ENCODE results near the gene ZNF692. TPM values are rescaled to one million over a fixed set of nuclear protein-coding genes. Genes with fewer than 3 reads are reported as not detected.
A peak's percentile ranks its signal among the peaks of the same experiment; 100 is the strongest.

The ZNF692 gene
- total and polyA plus RNA-seq, 4 donors = 26.1 to 58.5 (median 36.3) TPM

DNA sequence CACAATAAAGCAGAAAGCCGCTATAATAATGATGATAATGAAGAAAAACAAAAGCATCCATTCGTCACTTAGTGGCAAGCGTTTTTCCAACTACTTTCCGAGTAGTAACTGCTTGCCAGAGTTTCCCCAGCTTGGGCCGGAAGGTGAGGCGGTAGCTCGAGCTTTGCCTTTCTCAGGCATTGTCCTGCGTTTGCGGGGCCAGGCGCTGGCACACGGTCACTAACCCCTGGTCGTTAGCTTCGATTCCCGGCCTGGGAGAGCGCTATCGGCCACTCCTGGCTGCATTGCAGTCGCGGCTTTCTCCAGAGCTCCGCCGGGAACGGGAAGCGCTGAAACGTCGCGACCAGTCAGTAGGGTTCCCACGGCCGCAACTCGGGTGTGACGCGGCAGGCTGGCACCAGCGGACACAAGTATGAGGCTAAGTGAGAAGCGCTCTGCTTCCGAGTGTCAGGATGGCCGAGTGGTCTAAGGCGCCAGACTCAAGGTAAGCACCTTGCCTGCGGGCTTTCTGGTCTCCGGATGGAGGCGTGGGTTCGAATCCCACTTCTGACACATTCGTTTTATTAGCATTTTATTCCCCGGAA is 14.6 kb upstream of the ZNF692 start:
- peak overlapping the region; percentile 93 to 98 for H3K27ac ChIP-seq (ENCODE audit: low read depth in 1 of 2, low read length in 1 of 2)
- TF ChIP-seq, protein P1, sequence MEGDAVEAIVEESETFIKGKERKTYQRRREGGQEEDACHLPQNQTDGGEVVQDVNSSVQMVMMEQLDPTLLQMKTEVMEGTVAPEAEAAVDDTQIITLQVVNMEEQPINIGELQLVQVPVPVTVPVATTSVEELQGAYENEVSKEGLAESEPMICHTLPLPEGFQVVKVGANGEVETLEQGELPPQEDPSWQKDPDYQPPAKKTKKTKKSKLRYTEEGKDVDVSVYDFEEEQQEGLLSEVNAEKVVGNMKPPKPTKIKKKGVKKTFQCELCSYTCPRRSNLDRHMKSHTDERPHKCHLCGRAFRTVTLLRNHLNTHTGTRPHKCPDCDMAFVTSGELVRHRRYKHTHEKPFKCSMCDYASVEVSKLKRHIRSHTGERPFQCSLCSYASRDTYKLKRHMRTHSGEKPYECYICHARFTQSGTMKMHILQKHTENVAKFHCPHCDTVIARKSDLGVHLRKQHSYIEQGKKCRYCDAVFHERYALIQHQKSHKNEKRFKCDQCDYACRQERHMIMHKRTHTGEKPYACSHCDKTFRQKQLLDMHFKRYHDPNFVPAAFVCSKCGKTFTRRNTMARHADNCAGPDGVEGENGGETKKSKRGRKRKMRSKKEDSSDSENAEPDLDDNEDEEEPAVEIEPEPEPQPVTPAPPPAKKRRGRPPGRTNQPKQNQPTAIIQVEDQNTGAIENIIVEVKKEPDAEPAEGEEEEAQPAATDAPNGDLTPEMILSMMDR (IDR thresholded peaks at IDR 0.05; ENCODE audit: control extremely low read depth, extremely low read depth) = no peak
- ATAC-seq (ENCODE audit: insufficient read depth, low FRiP score) = peak; percentile 88

DNA sequence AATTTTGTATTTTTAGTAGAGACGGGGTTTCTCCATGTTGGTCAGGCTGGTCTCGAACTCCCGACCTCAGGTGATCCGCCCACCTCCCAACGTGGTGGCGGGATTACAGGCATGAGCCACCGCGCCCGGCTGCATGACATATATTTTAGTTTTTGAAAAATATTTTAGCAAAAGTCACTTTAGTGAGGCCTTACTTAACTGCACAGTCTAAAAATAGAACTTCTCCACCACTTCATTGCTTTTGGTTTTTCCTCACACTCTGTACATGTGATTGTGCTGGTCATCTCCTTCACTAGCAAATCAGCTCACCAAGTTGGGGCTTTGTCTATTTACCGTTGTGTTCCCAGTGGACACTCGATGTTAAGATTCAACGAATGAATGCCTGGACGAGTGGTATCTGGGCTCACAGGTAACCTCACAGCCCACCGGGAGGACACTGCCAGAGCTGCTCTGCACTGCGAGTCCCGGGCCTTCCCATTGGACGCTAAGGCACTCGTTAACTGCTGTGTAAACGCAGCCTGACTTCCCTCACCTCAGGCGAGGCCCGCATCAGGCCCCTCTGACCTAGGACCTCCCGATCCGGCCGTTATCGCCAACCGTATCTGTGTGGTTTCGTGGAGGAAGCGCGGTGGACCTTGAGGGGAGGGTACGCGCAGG is 14.0 kb upstream of the ZNF692 start:
- TF ChIP-seq, protein P1 (IDR thresholded peaks at IDR 0.05; ENCODE audit: control extremely low read depth, extremely low read depth) = no peak
- peak overlapping the region; percentile 73 for H3K4me3 ChIP-seq
- ATAC-seq (ENCODE audit: insufficient read depth, low FRiP score) (peak; percentile 70), DNase-seq (peak; percentile 79 to 86 (median 80))
- 1 to 4% methylated on average over 30 to 31 of the region's 31 CpGs for WGBS, 2 donors
- H3K9me3 ChIP-seq (ENCODE audit: control insufficient read depth in 4 of 4, insufficient read depth in 3 of 4, low read length in 3 of 4) = no peaks in the 10 kb centered on the region
- H3K36me3 ChIP-seq (ENCODE audit: control insufficient read depth in 4 of 4, insufficient read depth in 4 of 4, low read length in 4 of 4) = no peaks in the 10 kb centered on the region
- peak overlapping the region; percentile 93 to 98 for H3K27ac ChIP-seq (ENCODE audit: low read depth in 1 of 2, low read length in 1 of 2)
- peaks cover 0 to 3% (median 0%) of the 10 kb centered on the region in 5 donors for H3K4me1 ChIP-seq (ENCODE audit: control insufficient read depth in 5 of 5, insufficient read depth in 5 of 5, low read length in 5 of 5)
- H3K9ac ChIP-seq (ENCODE audit: insufficient read depth in 1 of 2, low read length in 2 of 2) = peak overlapping the region; percentile 75 to 100
- H3K27me3 ChIP-seq (ENCODE audit: control insufficient read depth in 3 of 3, insufficient read depth in 3 of 3, low read length in 2 of 3) = no peaks in the 10 kb centered on the region

More for the DNA sequence above, 14.6 kb upstream of the ZNF692 start:
- H3K9ac ChIP-seq (ENCODE audit: insufficient read depth in 1 of 2, low read length in 2 of 2) = peak overlapping the region; percentile 75 to 100
- no peaks in the 10 kb centered on the region for H3K36me3 ChIP-seq (ENCODE audit: control insufficient read depth in 4 of 4, insufficient read depth in 4 of 4, low read length in 4 of 4)
- no peaks in the 10 kb centered on the region for H3K9me3 ChIP-seq (ENCODE audit: control insufficient read depth in 4 of 4, insufficient read depth in 3 of 4, low read length in 3 of 4)
- 0% methylated on average over 40 to 41 of the region's 41 CpGs for WGBS, 2 donors
- peak; percentile 98 for DNase-seq
- H3K4me3 ChIP-seq = peak overlapping the region; percentile 73
- H3K27me3 ChIP-seq (ENCODE audit: control insufficient read depth in 3 of 3, insufficient read depth in 3 of 3, low read length in 2 of 3) = no peaks in the 10 kb centered on the region
- H3K4me1 ChIP-seq (ENCODE audit: control insufficient read depth in 5 of 5, insufficient read depth in 5 of 5, low read length in 5 of 5) = peaks cover 0 to 3% (median 0%) of the 10 kb centered on the region in 5 donors

DNA sequence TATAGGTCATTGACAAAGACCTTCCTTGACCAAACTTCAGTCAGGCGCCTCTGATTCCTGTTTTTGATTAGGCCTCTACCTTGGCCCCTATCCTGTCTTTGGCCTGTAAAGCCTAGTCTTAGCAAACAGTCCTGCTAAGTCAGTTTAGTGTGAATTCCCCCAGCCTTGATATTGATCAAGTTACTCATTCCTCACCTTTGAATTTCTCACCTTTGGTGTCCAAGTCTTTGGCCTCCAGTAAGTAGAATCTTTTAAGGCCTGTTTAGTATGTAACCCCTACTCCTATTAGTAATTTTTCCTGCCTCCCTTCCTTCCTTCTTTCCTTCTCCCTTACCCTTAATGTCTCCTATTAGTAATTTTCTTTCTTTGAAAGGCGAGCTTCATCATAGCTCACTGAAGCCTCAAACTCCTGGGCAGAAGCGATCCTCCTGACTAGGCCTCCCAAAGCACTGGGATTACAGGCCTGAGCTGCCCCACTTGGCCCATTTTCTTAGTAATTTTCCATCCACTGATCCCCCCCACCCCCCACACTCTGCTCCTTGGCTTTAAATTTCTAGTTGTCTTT is 13.0 kb upstream of the ZNF692 start:
- WGBS, 2 donors = 97 to 98% methylated on average over 3 of the region's 3 CpGs
- ATAC-seq (ENCODE audit: insufficient read depth, low FRiP score) (no peak), DNase-seq (peak in 2 of 3 donors; percentile 16 to 18)
- no peaks in the 10 kb centered on the region for H3K27me3 ChIP-seq (ENCODE audit: control insufficient read depth in 3 of 3, insufficient read depth in 3 of 3, low read length in 2 of 3)
- no peak overlapping the region for H3K4me3 ChIP-seq
- H3K4me1 ChIP-seq (ENCODE audit: control insufficient read depth in 5 of 5, insufficient read depth in 5 of 5, low read length in 5 of 5) = peaks cover 0 to 3% (median 0%) of the 10 kb centered on the region in 5 donors
- no peaks in the 10 kb centered on the region for H3K9me3 ChIP-seq (ENCODE audit: control insufficient read depth in 4 of 4, insufficient read depth in 3 of 4, low read length in 3 of 4)
- peak overlapping the region in 1 of 2 donors; percentile 56 for H3K27ac ChIP-seq (ENCODE audit: low read depth in 1 of 2, low read length in 1 of 2)
- TF ChIP-seq, protein P1 (IDR thresholded peaks at IDR 0.05; ENCODE audit: control extremely low read depth, extremely low read depth) = no peak
- H3K9ac ChIP-seq (ENCODE audit: insufficient read depth in 1 of 2, low read length in 2 of 2) = no peak overlapping the region
- H3K36me3 ChIP-seq (ENCODE audit: control insufficient read depth in 4 of 4, insufficient read depth in 4 of 4, low read length in 4 of 4) = no peaks in the 10 kb centered on the region

Measured in lung (tissue), 12 donors.